Pulmonary artery endothelial cell (primary cell): Measurements from ENCODE around the gene GPN3. TPM values are rescaled to one million over a fixed set of nuclear protein-coding genes. Genes with fewer than 3 reads are reported as not detected.
"Not testable (repeated sequence)": the region's sequence is repeated elsewhere in the genome, so short reads cannot be mapped to it uniquely, and the experiment has no call there.

Source experiments
- DNase-seq: peaks from one replicate; pipeline ENCODE4 v3.0.0-alpha.2; 2011; ENCODE audit warnings: low read depth, low spot score
- total RNA-seq: library from RNA; depleted of rRNA; stranded (reverse); fragments of >200 nt; gene quantifications from 2 replicates; pipeline ENCODE4 v1.2.3, GENCODE V29; 2014

GPN3 gene
- total RNA-seq, 1 donor from 2014 or later = 19.7 TPM

DNA sequence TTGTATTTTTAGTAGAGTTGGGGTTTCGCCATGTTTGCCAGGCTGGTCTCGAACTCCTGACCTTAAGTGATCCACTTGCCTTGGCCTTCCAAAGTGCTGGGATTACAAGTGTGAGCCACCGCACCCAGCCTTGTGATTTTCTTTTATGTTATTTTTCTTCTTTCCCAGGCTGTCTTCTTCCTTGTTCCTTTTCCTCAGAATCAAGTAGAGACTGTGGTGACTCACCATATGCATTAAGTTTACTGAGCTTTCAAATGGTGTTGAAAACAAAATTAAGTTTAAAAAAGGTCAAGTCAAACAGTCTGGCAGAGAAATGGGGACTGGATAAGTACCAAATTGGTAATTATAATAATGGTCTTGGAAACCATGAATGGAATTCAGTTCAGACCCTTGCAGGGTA is 23.6 kb downstream of the GPN3 start:
- DNase-seq = no peak

GRCh38 chr12:110436231-110436630 is 31.8 kb downstream of the GPN3 start:
- DNase-seq = peak; percentile 26

DNA sequence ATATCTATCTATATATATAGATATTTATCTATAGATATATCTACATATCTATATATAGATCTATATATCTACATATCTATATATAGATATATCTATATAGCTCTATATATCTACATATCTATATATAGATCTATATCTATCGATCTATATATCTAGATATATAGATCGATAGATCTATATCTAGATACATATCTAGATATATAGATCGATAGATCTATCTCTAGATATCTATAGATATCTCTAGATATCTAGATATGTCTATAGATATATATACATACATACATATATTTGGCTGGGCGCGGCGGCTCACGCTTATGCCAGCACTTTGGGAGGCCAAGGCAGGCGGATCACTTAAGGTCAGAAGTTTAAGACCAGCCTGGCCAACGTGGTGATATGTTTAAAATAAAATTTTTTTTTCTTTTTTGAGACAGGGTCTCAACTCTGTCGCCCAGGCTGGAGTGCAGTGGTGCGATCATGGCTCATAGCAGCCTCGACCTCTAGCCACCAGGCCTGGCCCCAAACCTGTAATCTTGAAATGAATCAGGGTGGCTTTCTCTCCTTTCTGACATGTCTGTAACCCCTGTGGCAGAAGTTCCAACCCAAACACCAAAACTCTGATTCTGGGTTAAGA is 36.0 kb downstream of the GPN3 start:
- DNase-seq = no peak

DNA sequence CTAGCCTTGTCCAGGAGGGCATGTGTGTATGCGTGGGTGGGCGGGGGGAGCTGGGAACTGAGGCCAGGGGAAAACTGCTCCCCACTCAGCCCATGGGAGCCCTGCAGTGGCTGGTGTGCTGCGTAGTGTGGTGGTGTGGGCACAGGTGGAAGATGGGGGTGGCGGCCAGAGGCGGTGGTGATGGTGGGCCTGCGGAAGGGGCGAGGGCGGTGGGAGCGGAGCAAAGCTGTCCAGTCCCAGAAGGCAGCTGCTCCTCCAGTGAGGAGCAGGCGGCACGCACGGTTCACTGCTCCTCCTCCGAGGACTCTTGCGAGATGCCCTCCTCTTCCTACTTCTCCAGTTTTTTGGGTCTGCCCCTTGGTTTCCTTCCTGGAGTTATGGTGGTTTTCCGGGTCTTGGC is 38.4 kb downstream of the GPN3 start:
- DNase-seq = not testable (repeated sequence)

DNA sequence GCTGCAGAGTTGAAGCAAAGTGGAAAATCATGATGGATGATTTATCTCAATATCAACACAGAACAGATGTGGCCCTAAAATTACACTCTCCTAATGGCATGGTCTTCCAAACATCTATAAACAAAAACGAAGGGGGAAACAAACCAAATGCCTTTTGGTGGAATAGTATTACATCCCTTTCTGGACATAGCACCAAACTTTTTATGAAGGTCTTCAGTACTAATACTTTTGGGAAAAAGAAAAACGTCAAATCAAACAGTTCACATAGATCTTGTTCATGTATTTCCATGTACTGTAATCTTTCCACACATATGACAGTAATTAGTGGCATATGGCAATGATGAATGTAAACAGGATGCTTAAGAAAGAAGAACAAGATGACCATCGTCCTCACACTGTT is 41.7 kb downstream of the GPN3 start:
- no peak for DNase-seq

DNA sequence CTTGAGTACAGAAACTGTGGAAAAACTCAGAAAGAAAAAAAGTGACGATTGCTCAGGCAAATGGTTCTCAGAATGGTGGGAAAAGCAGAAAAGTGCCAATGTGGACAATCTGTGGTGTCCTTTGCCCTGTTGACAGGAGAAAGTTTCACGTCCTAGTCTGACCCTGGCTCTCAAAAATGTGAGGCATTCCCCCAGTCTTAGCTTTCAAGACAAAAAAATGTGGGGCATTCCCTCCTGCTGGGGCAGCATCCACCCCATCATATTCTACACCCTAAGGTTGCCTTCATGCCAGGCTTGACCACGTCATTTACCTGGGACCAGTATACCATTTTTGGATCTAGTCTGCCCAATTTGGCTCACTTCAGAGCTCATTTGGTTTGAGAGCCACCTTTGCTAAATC is 43.8 kb downstream of the GPN3 start:
- DNase-seq = no peak

- DNase-seq = no peak
Measured at GRCh38 chr12:110421701-110422100, 46.4 kb downstream of the GPN3 start.

- DNase-seq = no peak
Measured at GRCh38 chr12:110421159-110421661, 46.8 kb downstream of the GPN3 start.

- DNase-seq = not testable (repeated sequence)
Measured at GRCh38 chr12:110420644-110421043, 47.4 kb downstream of the GPN3 start.

DNA sequence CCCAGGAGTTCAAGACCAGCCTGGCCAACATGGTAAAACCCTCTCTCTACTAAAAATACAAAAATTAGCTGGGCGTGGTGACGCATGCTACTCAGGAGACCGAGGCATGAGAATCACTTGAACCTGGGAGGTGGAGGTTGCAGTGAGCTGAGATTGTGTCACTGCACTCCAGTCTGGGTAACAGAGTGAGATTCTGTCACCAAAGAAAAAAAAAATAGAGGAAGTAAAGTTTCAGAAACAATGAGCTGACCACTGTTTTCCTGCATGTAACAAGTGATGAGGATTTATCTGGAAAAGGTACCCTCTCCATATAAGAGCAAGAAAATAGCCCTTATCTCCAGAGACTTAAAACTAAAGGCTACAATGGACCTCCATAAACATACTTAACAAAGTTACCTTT is 50.9 kb downstream of the GPN3 start:
- not testable (repeated sequence) for DNase-seq

GRCh38 chr12:110410086-110410485 is 58.0 kb downstream of the GPN3 start:
- not testable (repeated sequence) for DNase-seq

DNA sequence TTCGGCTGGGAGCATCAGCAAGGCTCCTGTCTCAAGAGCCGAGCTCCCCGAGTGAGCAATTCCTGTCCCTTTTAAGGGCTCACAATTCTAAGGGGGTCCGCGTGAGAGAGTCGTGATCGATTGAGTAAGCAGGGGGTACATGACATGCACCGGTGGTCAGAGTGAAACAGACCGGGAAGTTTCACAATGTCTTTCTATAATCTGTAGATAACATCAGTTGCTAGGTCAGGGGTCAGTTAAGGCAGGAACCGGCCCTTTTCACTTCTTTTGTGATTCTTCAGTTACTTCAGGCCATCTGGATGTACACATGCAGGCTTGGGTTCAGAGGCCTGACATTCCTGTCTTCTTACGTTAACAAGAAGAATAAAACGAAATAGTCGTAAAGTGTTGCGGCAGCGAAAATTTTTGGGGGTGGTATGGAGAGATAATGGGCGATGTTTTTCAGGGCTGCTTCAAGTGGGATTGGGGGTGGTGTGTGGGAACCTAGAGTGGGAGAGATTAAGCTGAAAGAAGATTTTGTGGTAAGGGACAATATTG is 62.9 kb downstream of the GPN3 start:
- DNase-seq = not testable (repeated sequence)

- no peak for DNase-seq
Measured at GRCh38 chr12:110403976-110404682, 63.9 kb downstream of the GPN3 start.

DNA sequence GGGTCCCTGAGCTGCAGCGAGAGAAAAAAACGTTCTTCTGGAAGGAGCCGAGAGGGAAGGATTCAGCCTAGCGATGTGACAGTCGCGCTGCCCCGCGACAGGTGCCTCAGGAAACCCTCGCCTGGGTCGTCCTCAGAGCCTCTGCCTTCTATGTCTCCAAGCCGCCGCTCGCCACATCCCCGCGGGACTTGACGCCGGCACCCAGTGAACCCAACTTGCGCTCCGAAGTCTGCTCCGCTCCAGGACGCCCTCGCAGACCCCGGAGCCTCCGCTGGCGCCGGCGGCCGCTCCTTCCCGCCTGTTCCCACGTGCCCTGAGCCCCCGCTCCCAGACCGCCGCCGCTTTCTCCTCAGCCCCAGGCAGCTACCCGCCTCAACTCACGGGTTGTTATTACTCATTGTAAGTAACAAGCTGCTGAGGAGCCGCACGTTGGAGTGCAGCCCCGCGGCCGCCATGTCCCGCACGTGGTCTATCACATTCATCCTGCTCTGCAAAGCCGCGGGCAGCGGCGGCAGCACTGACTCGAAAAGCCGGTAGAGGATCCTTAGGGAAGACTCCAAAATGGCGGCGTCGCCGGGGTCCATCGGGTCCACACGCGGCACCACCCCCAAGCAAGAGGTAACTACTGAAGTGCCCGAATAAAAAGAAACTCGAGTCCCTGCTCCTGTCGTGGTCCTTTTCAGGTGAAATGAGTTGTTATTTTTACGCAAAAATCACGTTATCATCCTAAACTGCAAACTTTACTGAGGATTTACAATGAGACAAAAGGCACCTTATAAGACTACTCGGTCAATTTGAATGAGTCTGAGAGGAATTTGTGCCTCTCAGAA is 64.7 kb downstream of the GPN3 start, which contains the start of gene ANAPC7:
Gene ANAPC7 (minus strand): TSS at position 563 of the 830 bp plus-strand sequence. CDS start 81 bp downstream, at position 482.
- peak; percentile 69 for DNase-seq

Other genes with a start within 250 kb of the GPN3 start
- 117 and 158 TPM in 2 replicates for gene ATP2A2, start 187.0 kb downstream of the GPN3 start, total RNA-seq
- 45.1 and 78.9 TPM in 2 replicates for gene ANAPC7, start 64.5 kb downstream of the GPN3 start, total RNA-seq
- 232 and 246 TPM in 2 replicates for gene ARPC3, start 17.9 kb downstream of the GPN3 start, total RNA-seq
- gene FAM216A, start 588 bp upstream of the GPN3 start, total RNA-seq = 17.1 and 17.9 TPM in 2 replicates
- gene VPS29, start 33.9 kb upstream of the GPN3 start, total RNA-seq = 70.8 and 117 TPM in 2 replicates
- gene RAD9B, start 34.1 kb upstream of the GPN3 start, total RNA-seq = 0.25 and 0.40 TPM in 2 replicates
- 13.1 and 13.3 TPM in 2 replicates for gene PPTC7, start 115.1 kb upstream of the GPN3 start, total RNA-seq
- 8.7 and 12.1 TPM in 2 replicates for gene TCTN1, start 145.9 kb upstream of the GPN3 start, total RNA-seq
- 2.2 and 4.6 TPM in 2 replicates for gene HVCN1, start 220.9 kb upstream of the GPN3 start, total RNA-seq